CD1c-positive myeloid dendritic cell (primary cell): ENCODE data around the gene SELENBP1.
A peak's percentile ranks its signal among the peaks of the same experiment; 100 is the strongest.
"Not testable (repeated sequence)": the region's sequence is repeated elsewhere in the genome, so short reads cannot be mapped to it uniquely, and the experiment has no call there.

Experiments
- DNase-seq: peaks from one replicate; pipeline ENCODE4 v3.0.0-alpha.2; 2016; ENCODE audit errors: extremely low spot score

SELENBP1 gene

DNA sequence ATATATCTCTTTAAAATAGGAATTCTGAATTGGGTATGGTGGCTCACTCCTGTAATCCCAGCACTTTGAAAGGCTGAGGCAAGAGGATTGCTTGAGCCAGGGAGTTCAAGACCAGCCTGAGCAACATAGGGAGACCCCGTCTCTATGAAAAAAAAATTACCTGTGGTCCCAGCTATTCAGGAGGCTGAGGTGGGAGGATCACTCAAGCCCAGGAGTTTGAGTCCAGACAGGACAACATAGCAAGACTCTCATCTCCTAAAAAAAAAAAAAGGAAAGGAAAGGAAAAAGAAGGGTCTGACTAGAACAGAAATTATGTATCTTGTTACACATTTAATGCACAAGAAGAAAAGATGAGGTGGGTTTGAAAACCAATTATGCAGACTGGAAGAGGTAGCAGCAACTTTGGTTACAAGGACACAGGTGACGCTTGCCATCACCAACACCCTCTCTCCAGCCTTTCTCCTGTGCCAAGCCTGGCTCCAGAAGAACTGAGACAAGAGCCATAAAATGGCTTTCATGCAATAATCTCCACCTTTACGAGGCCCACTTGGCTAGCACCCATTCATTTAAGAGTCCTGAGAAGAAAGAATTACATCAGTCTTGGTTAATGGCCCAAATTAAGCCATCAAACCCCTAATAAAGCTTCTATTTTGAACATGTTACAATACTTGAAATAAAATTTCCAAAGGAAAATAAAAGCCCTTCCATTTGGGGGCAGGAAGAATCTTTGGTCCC lies 4.8 kb upstream of the SELENBP1 start:
- DNase-seq, result no peak

DNA sequence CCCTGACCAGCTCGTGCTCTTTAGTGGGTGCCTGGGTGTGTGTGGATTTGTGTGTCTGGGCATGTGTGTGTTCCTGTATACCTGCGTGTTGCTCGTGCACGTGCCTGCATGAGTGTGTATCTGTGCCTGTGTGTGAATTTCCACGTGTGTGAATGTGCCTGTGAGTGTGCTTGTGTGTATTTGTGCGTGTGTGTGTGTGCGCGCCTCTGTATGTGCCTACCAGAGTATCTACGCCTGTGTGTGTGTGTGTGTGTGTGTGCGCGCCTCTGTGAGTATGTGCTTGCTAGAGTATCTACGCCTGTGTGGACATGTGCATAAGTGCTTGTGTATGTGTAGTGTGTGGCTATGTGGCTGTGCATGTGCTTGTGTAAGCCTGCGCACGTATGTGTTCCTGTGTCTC lies 691 bp upstream of the SELENBP1 start:
- DNase-seq, result no peak

DNA sequence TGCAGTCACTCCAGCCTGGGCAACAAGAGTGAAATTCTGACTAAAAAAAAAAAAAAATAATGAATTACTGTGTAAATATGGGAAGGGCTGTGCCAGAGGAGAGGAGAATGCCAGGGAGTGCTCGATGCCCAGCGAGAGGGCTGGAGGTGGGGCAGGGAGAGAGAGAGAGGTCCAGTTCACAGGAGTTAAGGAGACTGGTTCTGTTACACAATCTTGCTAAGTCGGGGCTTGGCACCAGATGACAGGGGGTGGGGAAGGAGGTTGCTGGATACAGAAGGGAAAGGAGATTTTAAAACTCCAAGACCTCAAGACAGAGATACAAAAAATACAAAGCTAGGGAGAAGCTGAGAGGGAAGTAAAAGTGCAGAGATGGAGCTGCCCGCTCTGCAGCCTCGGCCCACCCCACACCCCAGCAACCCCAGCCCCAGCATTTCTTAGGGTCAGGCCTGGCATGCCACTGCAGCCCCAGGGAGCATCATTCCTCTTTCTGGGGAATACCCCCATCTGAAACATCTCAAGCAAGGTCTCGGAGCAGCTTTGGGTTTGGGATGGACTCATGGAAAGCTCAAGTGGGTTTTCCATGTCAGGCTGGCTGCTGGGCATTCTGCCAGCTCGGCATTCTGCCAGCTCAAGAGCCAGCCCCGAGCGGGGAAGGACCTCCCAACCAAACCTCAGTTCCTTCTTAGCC lies 991 bp downstream of the SELENBP1 start:
- DNase-seq, result no peak

DNA sequence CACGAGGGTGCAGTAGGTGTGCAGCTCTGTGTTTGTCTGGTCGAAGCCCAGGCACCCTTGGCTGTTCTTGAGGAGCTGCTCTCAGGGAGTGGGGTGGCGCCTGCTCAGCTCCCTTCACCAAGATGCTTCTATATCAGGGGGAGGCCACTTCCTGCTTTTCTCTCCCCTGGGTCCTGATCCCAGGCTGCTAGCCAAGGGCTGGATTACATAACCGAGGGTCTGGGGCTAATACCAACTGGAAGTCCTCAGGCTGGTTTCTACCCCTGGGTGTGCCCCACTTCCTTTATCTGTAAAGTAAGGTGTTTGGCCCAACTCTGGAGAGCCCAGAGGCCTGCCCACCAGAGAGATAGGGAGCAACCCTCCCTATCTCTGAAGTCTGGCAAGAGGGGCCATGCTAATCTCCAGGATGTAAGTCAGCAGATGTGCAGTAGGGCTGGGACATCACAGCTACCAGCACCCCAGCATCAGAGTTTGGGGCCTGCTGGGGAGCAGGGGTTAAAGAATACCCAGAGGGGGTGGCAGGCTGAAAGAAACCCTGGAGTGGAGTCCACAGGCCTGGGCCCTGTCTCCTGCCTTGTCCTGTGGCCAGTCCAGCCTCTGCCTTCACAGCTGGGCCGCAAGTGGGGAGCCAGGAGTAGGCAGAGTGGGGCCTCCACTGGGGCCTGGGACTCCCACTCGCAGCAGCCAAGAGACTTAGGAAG lies 2.1 kb downstream of the SELENBP1 start:
- no peak for DNase-seq

DNA sequence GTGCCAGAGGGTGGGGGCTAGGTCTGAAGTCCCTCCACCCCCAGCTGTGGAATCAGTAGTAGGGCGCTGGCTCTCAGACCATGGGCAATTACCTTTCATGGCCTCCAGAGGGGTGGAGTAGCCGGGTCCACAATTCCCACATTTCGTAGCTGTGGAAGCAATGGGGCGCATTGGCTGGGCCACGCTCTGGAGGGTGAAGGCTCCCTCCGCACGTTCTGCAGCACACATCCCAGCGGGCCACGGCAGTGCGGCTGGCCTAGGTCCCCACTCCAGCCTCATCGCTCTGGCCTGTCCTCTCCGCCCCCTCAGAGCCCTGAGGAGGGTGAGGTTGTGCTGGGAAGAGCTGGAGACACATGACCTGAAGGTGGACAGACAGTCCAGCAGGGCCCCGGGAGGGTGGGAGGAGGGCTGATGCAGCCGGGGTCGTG lies 2.9 kb downstream of the SELENBP1 start:
- no peak for DNase-seq

DNA sequence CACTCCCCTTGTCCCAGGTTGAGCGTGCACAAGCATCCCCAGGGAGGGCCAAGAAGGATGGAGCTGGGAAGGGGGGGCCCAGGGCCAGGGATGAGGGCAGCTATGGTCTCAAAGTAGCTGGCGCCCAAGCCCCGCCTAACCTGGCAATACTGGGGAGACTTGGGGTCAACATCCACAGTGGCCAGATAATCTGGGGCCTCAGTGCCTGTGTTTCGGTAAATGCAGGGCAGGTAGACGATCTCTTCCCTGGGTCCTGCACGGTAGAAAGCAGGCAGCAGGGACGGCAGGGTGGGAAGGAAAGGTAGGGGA lies 3.2 kb downstream of the SELENBP1 start:
- no peak for DNase-seq

DNA sequence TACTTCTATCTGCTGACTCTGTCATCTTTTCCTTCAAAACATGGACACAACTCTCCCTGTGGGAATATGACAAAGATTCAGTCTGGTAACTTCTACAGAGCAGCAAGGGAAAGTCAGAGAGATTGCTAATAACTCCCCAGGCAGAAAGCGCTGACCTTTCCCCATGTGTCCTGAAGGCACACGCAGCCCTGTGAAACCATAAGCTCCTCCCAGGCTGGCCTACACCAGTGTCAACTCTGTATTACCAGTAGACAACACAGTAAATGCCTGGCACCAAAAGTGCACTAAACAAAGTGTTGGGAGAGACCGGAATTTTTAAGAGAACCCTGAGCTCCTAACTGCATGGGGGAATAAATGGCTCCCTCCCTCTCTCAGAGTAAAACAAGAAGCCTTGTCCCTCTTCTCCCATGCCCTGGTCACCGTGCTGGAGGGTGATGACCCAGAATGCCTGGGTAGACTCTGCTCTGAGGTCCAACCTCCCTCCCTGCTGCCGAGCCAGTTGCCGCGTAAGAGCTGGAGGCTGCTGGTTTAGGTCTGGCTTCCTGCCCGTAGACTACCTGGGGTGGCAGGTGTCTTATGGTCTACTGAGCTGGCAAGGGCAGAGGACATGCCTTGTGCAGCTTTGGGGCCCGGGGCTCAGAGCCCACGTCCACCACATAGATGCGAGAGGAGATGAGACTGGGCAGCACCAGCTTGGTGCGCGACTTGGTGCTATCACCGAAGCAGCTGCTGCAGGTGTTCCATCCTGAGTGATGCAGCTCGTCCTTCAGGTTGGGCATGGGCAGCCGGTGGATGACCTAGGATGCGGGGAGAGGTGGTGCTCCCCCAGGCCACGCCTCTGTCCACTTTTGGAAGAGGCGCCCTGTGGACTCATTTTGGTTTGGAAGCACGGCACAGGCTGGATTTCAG lies 3.9 kb downstream of the SELENBP1 start:
- DNase-seq, result no peak

DNA sequence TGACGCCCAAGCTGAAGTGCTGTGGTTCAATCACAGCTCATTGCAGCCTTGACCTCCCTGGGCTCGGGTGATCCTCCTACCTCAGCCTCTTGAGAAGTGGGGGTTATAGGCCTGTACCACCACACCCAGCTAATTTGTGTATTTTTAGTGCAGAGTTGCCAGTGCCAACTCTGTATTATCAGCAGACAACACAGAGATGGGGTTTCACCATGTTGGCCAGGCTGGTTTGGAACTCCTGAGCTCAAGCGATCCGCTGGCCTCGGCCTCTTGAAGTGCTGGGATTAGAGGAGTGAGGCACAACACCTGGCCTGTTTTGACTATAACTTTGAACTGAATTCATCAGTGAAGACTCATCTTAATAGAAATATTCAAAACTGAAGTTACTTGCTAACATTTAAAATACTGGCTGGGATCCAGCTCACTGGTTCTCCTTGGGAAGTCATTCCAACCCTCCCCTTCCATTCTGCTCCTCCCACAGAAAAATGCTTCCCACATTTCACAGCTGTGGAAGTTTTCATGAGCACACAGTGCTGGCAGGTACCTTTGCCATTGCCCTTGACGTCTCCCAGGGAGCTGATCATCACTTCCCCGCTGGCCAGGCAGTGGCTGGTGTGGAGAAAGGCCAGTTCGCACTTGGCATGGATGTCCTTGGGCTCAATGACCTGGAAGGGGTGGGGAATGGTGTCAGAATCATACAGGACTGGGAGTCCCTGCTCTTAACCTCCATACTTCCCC lies 4.7 kb downstream of the SELENBP1 start:
- DNase-seq, result no peak

DNA sequence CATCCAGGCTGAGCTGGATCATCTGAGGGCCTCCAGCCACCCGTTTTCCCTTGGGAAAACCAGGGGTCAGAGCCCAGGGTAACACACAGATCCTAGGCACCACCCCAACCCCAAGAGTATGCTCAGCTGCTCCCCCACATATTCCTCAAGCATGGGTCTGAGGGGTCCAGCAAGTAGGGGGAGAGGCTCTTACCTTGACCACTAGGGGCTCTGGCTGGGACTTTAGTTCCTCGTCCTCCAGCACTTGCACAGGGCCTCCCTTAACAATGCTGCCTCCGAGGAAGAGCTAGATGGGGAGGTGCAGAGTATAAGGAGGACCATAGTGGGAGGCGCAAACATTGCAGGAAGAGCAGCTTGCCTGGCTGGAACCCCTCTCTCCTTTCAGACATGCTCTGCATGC lies 7.5 kb downstream of the SELENBP1 start:
- DNase-seq, result no peak

DNA sequence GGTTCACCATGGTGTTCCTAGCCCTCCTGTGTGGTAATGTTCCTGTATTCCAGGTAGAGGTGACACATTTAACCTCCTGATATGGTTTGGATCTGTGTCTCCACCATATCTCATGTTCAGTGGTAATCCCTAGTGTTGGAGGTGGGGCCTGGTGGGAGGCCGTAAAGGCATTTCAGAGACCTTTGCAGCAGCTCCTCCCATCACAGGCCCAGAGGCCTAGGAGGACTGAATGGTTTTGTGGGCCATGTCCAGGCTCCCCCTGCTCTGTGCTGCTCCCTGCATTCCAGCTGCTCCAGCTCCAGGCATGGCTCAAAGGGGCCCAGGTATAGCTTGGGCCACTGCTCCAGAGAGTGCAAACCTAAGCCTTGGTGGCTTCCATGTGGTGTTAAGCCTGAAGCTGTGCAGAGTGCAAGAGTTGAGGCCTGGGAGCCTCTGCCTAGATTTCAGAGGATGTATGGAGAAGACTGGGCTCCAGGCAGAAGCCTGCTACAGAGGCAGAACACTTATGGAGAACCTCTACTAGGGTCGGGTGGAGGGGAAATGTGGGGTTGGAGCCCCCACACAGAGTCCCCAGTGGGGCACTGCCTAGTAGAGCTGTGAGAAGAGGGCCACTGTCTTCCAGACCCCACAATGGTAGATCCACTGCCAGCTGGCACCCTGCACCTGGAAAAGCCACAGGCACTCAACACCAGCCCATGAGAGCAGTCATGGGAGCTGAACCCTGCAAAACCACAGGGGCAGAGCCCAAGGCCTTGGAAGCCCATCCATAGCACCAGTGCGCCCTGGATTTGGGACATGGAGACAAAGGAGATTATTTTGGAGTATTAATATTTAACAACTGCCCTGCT lies 10.0 kb downstream of the SELENBP1 start:
- no peak for DNase-seq

DNA sequence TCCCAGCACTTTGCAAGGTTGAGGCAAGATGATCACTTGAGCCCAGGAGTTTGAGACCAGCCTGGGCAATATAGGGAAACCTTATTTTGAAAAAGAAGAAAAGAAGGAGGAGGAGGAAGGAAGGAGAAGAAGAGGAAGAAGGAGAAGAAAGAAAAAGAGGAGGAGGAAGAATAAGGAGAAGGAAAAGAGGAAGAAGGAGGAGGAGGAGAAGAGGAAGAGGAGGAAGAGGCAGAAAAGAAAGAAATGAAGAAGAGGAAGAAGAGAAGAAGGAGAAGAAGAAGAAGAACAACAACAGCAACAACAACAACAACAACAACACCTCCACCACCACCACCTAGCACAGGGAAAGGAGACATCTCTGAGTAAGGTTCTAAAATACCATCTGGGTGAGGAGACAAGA lies 10.6 kb downstream of the SELENBP1 start:
- DNase-seq, result no peak

DNA sequence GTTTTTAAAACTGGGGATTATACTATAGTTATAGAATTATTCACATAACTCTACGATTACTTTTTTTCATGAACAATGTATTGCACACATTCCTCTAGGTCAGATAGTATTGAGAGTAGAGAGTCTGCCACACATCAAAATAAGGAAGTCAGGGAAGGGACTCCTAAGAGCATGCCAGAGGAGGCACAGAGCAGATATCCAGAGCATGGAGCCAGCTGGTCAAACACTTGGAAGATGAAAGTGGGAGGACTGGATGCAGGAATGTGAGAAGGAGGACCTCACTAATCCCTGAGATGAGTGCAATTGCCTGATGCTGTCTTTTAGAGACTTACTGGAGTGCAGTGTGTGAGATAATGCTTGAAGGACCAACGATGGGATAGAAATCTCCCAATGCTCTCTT lies 15.8 kb downstream of the SELENBP1 start:
- no peak for DNase-seq

DNA sequence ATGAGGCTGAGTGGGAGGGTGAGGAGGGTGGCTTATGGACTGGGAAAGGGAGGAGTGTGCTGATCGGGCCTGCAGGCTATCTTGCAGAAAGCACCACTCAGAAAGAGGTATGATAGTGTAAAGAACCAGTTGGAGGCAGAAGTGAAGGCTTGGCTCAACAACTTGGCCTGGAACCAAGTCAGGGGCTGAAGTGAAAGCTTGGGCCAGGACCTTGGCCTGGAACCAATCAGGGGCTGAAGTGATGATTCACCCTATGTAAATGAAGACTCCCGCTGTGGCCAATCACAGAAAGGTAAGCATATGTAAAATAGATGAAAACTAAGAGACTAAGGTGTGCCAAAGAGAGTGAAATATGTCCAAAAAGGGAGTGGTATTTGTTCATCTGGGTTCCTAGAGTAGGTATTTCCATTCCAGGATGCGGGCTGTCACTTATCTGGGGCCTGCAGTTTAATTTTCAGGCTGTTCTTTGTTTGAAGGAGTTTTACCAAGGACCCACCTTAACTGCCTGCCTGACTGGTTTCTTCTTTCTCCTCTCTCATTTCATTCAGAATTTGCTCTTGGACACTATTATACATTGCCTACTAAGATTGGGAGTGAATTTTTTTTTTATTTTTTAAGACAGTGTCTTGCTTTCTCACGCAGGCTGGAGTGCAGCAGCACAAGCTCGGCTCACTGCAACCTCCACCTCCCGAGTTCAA lies 20.3 kb downstream of the SELENBP1 start:
- no peak for DNase-seq

DNA sequence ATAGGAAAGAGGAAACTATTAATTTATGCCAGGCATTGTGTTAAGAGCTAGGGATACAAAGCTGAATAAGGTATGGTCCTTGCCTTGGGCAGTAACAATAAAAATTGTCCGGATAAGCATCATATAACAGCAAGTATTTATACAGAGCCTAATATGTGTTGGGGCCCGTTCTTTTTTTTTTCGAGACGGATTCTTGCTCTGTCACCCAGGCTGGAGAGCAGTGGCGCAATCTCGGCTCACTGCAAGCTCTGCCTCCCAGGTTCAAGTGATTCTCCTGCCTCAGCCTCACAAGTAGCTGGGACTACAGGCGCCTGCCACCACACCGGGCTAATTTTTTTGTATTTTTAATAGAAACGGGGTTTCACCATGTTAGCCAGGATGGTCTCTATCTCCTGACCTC lies 22.2 kb downstream of the SELENBP1 start:
- DNase-seq, result not testable (repeated sequence)

DNA sequence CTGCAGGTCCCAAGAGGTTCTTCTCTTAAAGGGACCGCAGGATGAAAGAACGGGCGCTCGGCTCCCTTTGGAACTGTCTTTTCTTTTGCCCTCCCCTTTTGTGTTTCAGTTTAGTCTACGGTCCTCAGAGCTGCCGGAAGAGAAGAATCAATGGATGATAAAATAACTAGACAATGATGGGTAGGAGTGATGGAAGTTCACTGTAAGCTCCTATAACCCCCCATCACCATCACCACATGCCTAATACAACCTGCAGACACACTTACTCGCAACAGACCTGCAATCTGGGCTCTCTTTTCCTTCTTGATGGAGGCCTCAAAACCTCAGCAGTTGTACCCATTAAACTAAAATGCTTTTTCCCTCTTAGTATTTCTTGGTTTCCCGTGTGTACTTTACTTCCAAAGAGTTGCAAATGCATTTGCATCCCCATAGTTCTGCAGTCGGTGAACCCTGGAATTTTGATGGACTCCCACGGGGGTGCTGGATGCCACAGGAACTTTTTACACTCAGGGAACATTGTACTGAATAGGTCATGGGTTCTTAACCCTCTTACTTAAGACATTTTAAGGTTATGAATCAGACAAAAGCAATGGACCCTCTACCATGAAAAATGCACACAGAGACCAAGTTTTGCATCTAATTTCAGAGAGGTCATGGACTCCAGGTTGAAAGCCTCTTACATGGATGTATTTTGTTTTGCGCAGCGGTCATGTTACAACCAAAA lies 24.8 kb downstream of the SELENBP1 start:
- DNase-seq, result no peak

DNA sequence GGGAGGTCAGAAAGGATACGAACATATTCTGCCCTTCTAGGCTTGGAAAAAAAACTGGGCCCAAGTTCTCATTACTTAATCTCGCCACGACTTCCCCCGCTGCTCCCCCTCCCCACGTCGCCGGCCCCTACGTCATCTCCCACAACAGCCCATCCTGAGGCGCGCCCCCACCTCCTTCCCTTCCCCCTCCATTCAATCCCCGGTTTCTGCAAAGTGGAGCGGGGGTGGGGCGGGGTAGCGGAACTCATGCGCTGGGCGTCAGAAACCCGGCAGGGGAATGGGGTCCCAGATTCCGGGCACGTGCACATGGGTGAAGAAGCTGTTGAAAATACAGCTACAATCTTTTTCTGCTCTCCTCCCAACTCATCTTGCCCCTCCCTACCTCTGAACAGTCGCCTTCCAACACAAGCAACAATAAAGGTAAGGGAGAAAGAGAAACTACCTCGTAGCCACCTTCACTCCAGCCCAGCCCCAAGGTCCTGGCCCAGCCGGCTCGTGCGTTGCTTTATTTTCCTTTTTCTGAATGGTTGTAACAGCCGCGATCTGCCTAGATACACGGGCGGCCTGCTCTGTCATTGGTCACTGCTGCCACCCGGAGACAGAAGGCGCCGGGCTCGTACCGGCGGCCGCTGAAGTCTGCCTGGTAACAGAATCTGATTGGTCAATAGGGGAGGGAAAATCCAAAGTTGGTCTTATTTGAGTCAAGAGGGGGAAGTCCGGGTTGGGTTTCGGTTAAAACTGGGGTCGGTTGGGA lies 25.6 kb downstream of the SELENBP1 start, which contains the start of gene RFX5:
Gene RFX5 (minus strand): TSS at position 484 of the 754 bp plus-strand sequence. CDS start 932 bp downstream, outside the sequence.
- DNase-seq, result peak; percentile 99

DNA sequence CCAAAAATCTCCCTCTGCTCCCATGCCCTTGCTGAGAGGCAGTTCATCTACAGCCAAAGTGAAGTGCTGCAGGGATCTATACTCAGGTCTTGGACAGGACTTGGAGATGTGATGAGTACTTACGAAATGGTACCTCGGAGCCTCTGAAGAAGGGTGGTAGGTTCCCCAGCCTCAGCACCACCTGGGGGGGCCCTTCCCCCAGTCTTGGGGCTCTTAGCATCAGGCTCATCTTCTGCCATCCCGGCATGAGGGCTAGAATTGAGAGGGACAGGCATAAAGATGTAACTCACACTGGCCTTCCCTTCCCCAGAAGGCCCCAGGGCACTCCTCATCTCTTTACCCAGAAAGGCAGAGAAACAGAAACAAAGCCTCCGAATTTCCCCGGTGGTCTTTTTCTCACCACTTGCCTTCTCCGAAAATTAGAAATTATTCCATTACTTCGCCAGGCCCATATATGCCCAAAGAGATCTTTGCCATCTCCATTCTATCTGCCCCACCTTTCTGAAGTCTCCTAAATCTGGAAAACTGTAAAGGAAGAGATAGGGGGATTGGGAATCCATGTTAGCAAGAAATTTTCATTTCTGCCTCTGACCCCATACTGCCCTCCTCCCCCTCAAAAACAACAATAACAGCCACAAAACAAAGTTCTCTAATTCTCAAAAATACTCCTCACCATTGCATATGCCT lies 26.3 kb downstream of the SELENBP1 start:
- no peak for DNase-seq

DNA sequence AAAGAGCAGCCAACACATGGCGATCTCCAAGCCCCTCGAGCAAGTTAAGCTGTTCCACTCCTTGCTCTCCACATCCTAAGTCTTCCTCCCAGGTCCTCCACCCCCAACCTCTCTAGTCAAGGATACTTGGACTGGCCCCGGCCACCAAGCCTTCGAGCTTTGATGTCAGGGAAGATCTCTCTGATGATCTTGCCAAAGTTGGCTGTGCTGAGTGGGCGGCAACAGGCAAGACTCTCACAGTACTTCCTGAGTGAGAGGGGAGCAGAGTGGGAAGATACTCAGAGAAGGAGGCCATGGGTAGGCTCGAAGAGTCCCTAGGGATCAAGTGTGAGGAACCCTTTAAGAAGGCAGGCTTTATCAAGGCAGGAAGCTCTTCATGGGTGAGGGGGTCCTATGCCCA lies 28.2 kb downstream of the SELENBP1 start:
- peak; percentile 37 for DNase-seq
